HepG2 (cell line): Measurements from ENCODE around the gene UBE3D. TPM values are rescaled to one million over a fixed set of nuclear protein-coding genes. Genes with fewer than 3 reads are reported as not detected.

Experiments used
- ATAC-seq: fragments of 200-7000 bp; cut with Tn5 transposase; 3 replicates; pipeline ENCODE4 v1.9.1; 2020; ENCODE audit warnings: mild to moderate bottlenecking, moderate library complexity
- BruUV-seq: library from RNA; stranded (reverse); fragments of 400-500 nt; replicated peaks from 2 replicates; lab custom pipeline; 2021; lab: Mats Ljungman, UMichigan
- CTCF ChIA-PET: fragments of 300-600 bp; formaldehyde crosslinking; extraction: SDS; loops from one replicate; lab custom pipeline; 2021; ENCODE audit warnings: low total read pairs, inconsistent platforms, low intra/inter-chr PET ratio; lab: Yijun Ruan, JAX
- POLR2A ChIA-PET: fragments of 350-600 bp; sonication (Branson Sonifier 250); formaldehyde crosslinking; loops from one replicate; lab custom pipeline; 2020; ENCODE audit warnings: antibody characterized with exemption, inconsistent platforms; lab: Yijun Ruan, JAX
- DNase-seq: peaks from one replicate; pipeline ENCODE4 v3.0.0-alpha.2; 2015; ENCODE audit warnings: low spot score
- FAIRE-seq: peaks from 3 replicates; lab custom pipeline; 2011; peaks lifted over from hg19 to GRCh38; lab: Jason Lieb, UNC
- H2AFZ ChIP-seq: one replicate; pipeline ENCODE4 v1.6.1; 2011; ENCODE audit warnings: low read length, inconsistent platforms
- H3K27ac ChIP-seq: fragments of 300-600 bp; 3 replicates; pipeline ENCODE4 v1.8.0; 2011; ENCODE audit warnings: mixed run types, mild to moderate bottlenecking, mixed read lengths, low read length, inconsistent platforms; ENCODE audit not compliant: insufficient read depth; ENCODE audit errors: extremely low read length
- H3K27me3 ChIP-seq, 2 experiments: fragments of 200-600 bp in 1 of 2; 2 replicates in 1 of 2; 3 replicates in 1 of 2; pipeline versions ENCODE4 v1.6.0 to v1.8.0; 2011; ENCODE audit warnings: low read length in 2 of 2, mild to moderate bottlenecking in 2 of 2, moderate library complexity in 2 of 2, inconsistent platforms in 1 of 2; ENCODE audit not compliant: insufficient read depth in 2 of 2, control insufficient read depth in 1 of 2
- H3K36me3 ChIP-seq, 2 experiments: fragments of 200-600 bp in 1 of 2; replicated peaks in 1 of 2; 2 replicates in 1 of 2; 3 replicates in 1 of 2; pipeline versions ENCODE4 v1.5.1 to v1.8.0; 2011; ENCODE audit warnings: low read length in 2 of 2, inconsistent platforms in 1 of 2; ENCODE audit not compliant: insufficient read depth in 2 of 2, control insufficient read depth in 1 of 2
- H3K4me1 ChIP-seq: 2 replicates; pipeline ENCODE4 v1.5.1; 2012; ENCODE audit warnings: low read length, inconsistent platforms; ENCODE audit not compliant: insufficient read depth
- H3K4me2 ChIP-seq: 2 replicates; pipeline ENCODE4 v1.6.0; 2011; ENCODE audit warnings: low read depth, low read length, inconsistent platforms
- H3K4me3 ChIP-seq, 3 experiments: fragments of 200-600 bp in 1 of 3; sonication (generic), shearing (Covaris generic) in 1 of 3; replicated peaks in 1 of 3; 2 replicates each; pipeline ENCODE4 v1.5.1; 2011 to 2016; ENCODE audit warnings: low read length in 3 of 3, inconsistent platforms in 2 of 3, low read depth in 2 of 3, mild to moderate bottlenecking in 2 of 3, control low read depth in 1 of 3, mixed read lengths in 1 of 3; ENCODE audit not compliant: insufficient read depth in 1 of 3
- H3K79me2 ChIP-seq: one replicate; pipeline ENCODE4 v1.6.1; 2011; ENCODE audit warnings: low read length, inconsistent platforms; ENCODE audit not compliant: insufficient read depth
- H3K9ac ChIP-seq: 2 replicates; pipeline ENCODE4 v1.6.0; 2011; ENCODE audit warnings: mild to moderate bottlenecking, low read depth, low read length, inconsistent platforms; ENCODE audit not compliant: insufficient read depth
- H3K9me3 ChIP-seq: 2 replicates; pipeline ENCODE4 v1.5.1; 2012; ENCODE audit warnings: mild to moderate bottlenecking, low read length
- H4K20me1 ChIP-seq: 2 replicates; pipeline ENCODE4 v1.6.0; 2011; ENCODE audit warnings: inconsistent platforms, mild to moderate bottlenecking, low read length, moderate library complexity; ENCODE audit not compliant: insufficient read depth
- ATF4 ChIP-seq, 2 experiments: fragments of 450-650 bp in 1 of 2; sonication (generic) in 1 of 2; formaldehyde crosslinking; IDR thresholded peaks; 2 replicates each; pipeline versions ENCODE4 v1.5.0 to v1.8.0; 2020 to 2022; ENCODE audit warnings: mild to moderate bottlenecking in 1 of 2, missing genetic modification reagents in 1 of 2
- CBX5 ChIP-seq: sonication (generic); formaldehyde crosslinking; IDR thresholded peaks from 2 replicates; pipeline ENCODE4 v1.4.0; 2020; ENCODE audit warnings: missing genetic modification reagents, borderline replicate concordance
- FOSL1 ChIP-seq: sonication (generic); formaldehyde crosslinking; IDR thresholded peaks from 2 replicates; pipeline ENCODE4 v1.9.0; 2021; ENCODE audit warnings: missing genetic modification reagents, borderline replicate concordance
- HOXA9 ChIP-seq: sonication (generic); formaldehyde crosslinking; IDR thresholded peaks from 2 replicates; pipeline ENCODE4 v1.8.1; 2022; ENCODE audit warnings: missing genetic modification reagents, mild to moderate bottlenecking, moderate library complexity, borderline replicate concordance
- MTA1 ChIP-seq: sonication (generic); formaldehyde crosslinking; IDR thresholded peaks from 2 replicates; pipeline ENCODE4 v1.4.0; 2020; ENCODE audit warnings: missing genetic modification reagents, mild to moderate bottlenecking, borderline replicate concordance
- PCBP2 ChIP-seq: fragments of 200-400 bp; formaldehyde crosslinking; optimal IDR thresholded peaks from 2 replicates; pipeline ENCODE3; 2018; ENCODE audit warnings: low read length, low read depth; ENCODE audit not compliant: poor library complexity, severe bottlenecking
- TCF12 ChIP-seq, 2 experiments: fragments of 450-650 bp in 1 of 2; sonication (generic) in 1 of 2; formaldehyde crosslinking in 1 of 2; IDR thresholded peaks; 2 replicates each; pipeline versions ENCODE4 v1.6.1 to v1.8.0; 2017 to 2022; ENCODE audit warnings: antibody characterized with exemption in 1 of 2, mild to moderate bottlenecking in 1 of 2, missing genetic modification reagents in 1 of 2, moderate library complexity in 1 of 2
- TMF1 ChIP-seq: sonication (generic); formaldehyde crosslinking; IDR thresholded peaks from 2 replicates; pipeline ENCODE4 v1.8.1; 2022; ENCODE audit warnings: low read depth, missing genetic modification reagents
- ZFP36 ChIP-seq: fragments of 150-350 bp; IDR thresholded peaks from 2 replicates; pipeline ENCODE4 v1.6.1; 2018; ENCODE audit warnings: borderline replicate concordance, low read length, low read depth; ENCODE audit not compliant: partially characterized antibody
- ZNF256 ChIP-seq: sonication (generic); formaldehyde crosslinking; conservative IDR thresholded peaks from 2 replicates; pipeline ENCODE4 v1.4.0; 2020; ENCODE audit warnings: missing genetic modification reagents
- ZNF275 ChIP-seq: sonication (generic); formaldehyde crosslinking; IDR thresholded peaks from 2 replicates; pipeline ENCODE4 v1.8.0; 2022; ENCODE audit warnings: missing genetic modification reagents, mild to moderate bottlenecking, inconsistent platforms, borderline replicate concordance
- ZNF605 ChIP-seq: sonication (generic); formaldehyde crosslinking; IDR thresholded peaks from 2 replicates; pipeline ENCODE4 v1.8.0; 2022; ENCODE audit warnings: mild to moderate bottlenecking, missing genetic modification reagents
- ZNF691 ChIP-seq: sonication (generic); formaldehyde crosslinking; IDR thresholded peaks from 2 replicates; pipeline ENCODE4 v1.4.0; 2020; ENCODE audit warnings: missing genetic modification reagents, low read depth, mild to moderate bottlenecking, borderline replicate concordance
- ZSCAN29 ChIP-seq: sonication (generic); formaldehyde crosslinking; conservative IDR thresholded peaks from 2 replicates; pipeline ENCODE4 v1.4.0; 2020; ENCODE audit warnings: mild to moderate bottlenecking, missing genetic modification reagents
- WGBS: methylation state at CpG from one replicate; pipeline ENCODE4 v1.1.6; 2017; ENCODE audit warnings: low lambda C conversion rate; 5-methylcytosine and 5-hydroxymethylcytosine counted together
- in situ Hi-C: cut with HindIII; loops from 2 replicates; pipeline ENCODE4 v1.10.0; 2017; ENCODE audit warnings: low pct_unique_long_range_greater_than_20kb; ENCODE audit not compliant: extremely low pct_ligation_motif_present
- intact Hi-C: fragments of 100-400 bp; cut with micrococcal nuclease; formaldehyde crosslinking; loops from one replicate; pipeline ENCODE4 v1.10.0; 2022; ENCODE audit not compliant: unreplicated experiment
- polyA plus RNA-seq, 8 experiments: library from polyadenylated mRNA; depleted of rRNA in 3 of 8; stranded (reverse) in 7 of 8; unstranded in 1 of 8; fragments of >200 nt; fragmentation: Illumina TruSeq in 4 of 8; extraction: Trizol in 4 of 8; gene quantifications; 2 replicates each; pipeline versions ENCODE4 v1.2.1 to v1.2.3, GENCODE V29; 2011 to 2016; ENCODE audit warnings: low read depth in 4 of 8, missing spikeins in 1 of 8, mixed read lengths in 1 of 8; ENCODE audit not compliant: insufficient read depth in 1 of 8
- total RNA-seq, 5 experiments: library from RNA; depleted of rRNA; stranded (reverse); fragments of >200 nt; fragmentation: Illumina TruSeq; extraction: Trizol; gene quantifications; 2 replicates each; pipeline ENCODE4 v1.2.3, GENCODE V29; 2016; ENCODE audit warnings: low read depth in 1 of 5
- TF ChIP-seq, protein P1 (sequence below): sonication (generic); formaldehyde crosslinking; IDR thresholded peaks from 2 replicates; pipeline ENCODE4 v1.4.0; 2020; ENCODE audit warnings: missing genetic modification reagents, borderline replicate concordance

The UBE3D gene
- total and polyA plus RNA-seq, 2 of the 13 experiments (the other 11 are each of a cell fraction or from before 2014, with no cell fraction given), result 5.1 to 11.4 TPM

GRCh38 chr6:83051377-83052172 is 14.1 kb downstream of the UBE3D start:
- DNase-seq, result no peak
- H3K9me3 ChIP-seq, result no peaks in the 10 kb centered on the region
- H2AFZ ChIP-seq, result no peak overlapping the region
- no peak overlapping the region for H3K4me2 ChIP-seq
- ChIA-PET CTCF (no interaction called here), POLR2A (no interaction called here)
- no peak for ATAC-seq
- no peak for FAIRE-seq
- intact Hi-C loops, result loop anchor here (10.0 kb wide), 2 partner anchors 267 to 557 kb away; no protein-coding TSS in a partner anchor
- in situ Hi-C loops, result loop anchor here (10.0 to 25.0 kb wide), 2 partner anchors 464 to 687 kb away; partner anchors contain the start of gene TPBG
- H3K27me3 ChIP-seq, result no peaks in the 10 kb centered on the region
- no peaks in the 10 kb centered on the region for H4K20me1 ChIP-seq
- WGBS, result 88% methylated on average over 5 of the region's 5 CpGs
- H3K9ac ChIP-seq, result no peak overlapping the region
- H3K4me1 ChIP-seq, result no peaks in the 10 kb centered on the region
- peaks cover 12 to 25% of the 10 kb centered on the region in 2 experiments for H3K36me3 ChIP-seq
- H3K4me3 ChIP-seq, result no peak overlapping the region
- no peak overlapping the region for H3K27ac ChIP-seq
- no peaks in the 10 kb centered on the region for H3K79me2 ChIP-seq
- BruUV-seq, result no TSS peak
- TF ChIP-seq ZFP36, result no peak
- TF ChIP-seq ZNF275 (CRISPR knock-in tag), result no peak
- TF ChIP-seq CBX5 (CRISPR knock-in tag), result no peak
- TF ChIP-seq ZNF256, result no peak
- no peak for TF ChIP-seq TCF12 (IDR thresholded peaks at IDR 0.05)
- TF ChIP-seq TCF12 (CRISPR knock-in tag; IDR thresholded peaks at IDR 0.05), result no peak
- no peak for TF ChIP-seq ZSCAN29 (CRISPR knock-in tag)
- TF ChIP-seq HOXA9, result no peak
- no peak for TF ChIP-seq ZNF691
- no peak for TF ChIP-seq MTA1
- TF ChIP-seq, protein P1, sequence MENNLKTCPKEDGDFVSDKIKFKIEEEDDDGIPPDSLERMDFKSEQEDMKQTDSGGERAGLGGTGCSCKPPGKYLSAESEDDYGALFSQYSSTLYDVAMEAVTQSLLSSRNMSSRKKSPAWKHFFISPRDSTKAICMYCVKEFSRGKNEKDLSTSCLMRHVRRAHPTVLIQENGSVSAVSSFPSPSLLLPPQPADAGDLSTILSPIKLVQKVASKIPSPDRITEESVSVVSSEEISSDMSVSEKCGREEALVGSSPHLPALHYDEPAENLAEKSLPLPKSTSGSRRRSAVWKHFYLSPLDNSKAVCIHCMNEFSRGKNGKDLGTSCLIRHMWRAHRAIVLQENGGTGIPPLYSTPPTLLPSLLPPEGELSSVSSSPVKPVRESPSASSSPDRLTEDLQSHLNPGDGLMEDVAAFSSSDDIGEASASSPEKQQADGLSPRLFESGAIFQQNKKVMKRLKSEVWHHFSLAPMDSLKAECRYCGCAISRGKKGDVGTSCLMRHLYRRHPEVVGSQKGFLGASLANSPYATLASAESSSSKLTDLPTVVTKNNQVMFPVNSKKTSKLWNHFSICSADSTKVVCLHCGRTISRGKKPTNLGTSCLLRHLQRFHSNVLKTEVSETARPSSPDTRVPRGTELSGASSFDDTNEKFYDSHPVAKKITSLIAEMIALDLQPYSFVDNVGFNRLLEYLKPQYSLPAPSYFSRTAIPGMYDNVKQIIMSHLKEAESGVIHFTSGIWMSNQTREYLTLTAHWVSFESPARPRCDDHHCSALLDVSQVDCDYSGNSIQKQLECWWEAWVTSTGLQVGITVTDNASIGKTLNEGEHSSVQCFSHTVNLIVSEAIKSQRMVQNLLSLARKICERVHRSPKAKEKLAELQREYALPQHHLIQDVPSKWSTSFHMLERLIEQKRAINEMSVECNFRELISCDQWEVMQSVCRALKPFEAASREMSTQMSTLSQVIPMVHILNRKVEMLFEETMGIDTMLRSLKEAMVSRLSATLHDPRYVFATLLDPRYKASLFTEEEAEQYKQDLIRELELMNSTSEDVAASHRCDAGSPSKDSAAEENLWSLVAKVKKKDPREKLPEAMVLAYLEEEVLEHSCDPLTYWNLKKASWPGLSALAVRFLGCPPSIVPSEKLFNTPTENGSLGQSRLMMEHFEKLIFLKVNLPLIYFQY (CRISPR knock-in tag), result no peak
- TF ChIP-seq ZNF605 (CRISPR knock-in tag), result no peak
- TF ChIP-seq ATF4 (CRISPR knock-in tag; IDR thresholded peaks at IDR 0.05), result no peak
- TF ChIP-seq PCBP2, result no peak
- no peak for TF ChIP-seq TMF1 (CRISPR knock-in tag)
- TF ChIP-seq FOSL1 (CRISPR knock-in tag), result no peak
